ENCODE measurements around the gene SERPINE2.

The SERPINE2 gene

DNA sequence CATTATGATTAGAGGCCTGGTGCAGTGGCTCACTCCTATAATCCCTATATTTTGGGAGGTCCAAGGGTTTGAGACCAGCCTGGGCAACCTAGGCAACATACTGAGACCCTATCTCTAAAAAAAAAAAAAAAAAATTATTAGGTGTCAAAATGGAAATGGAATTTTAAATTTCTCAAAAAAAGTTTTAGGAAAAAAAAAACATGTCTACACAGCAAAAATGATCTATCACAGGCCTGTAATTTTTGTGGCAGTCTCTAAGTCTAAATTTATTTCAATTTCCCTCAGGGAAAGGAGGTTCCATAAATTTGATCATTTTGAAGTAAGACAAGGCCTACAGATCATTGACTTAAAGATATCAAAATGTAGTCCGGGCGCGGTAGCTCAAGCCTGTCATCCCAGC, 65.5 kb downstream of the SERPINE2 start:
- no peak for DNase-seq (ENCODE audit: low read depth in 2 of 2)

- DNase-seq (ENCODE audit: low read depth in 2 of 2) = no peak
Observed at GRCh38 chr2:223972656-223973102, 66.4 kb downstream of the SERPINE2 start.

DNA sequence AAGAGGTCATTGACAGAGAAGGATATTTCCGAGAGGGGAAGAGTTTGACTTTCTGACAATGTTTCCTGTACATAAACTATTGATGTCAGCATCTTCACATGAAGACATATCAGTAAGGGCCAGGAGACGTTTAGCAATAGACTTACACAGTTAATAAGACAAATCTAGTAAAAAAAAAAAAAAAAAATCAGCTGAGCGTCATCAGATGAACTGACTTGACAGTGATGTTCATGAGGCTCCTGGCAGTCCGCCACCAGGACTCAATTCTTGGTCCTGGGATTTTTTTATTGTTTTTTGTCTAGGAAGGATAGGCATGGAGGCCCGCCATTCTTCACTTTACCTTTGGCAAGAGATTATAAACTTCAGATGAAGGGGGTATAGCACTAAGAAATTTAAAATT, 67.4 kb downstream of the SERPINE2 start:
- no peak for DNase-seq (ENCODE audit: low read depth in 2 of 2)

DNA sequence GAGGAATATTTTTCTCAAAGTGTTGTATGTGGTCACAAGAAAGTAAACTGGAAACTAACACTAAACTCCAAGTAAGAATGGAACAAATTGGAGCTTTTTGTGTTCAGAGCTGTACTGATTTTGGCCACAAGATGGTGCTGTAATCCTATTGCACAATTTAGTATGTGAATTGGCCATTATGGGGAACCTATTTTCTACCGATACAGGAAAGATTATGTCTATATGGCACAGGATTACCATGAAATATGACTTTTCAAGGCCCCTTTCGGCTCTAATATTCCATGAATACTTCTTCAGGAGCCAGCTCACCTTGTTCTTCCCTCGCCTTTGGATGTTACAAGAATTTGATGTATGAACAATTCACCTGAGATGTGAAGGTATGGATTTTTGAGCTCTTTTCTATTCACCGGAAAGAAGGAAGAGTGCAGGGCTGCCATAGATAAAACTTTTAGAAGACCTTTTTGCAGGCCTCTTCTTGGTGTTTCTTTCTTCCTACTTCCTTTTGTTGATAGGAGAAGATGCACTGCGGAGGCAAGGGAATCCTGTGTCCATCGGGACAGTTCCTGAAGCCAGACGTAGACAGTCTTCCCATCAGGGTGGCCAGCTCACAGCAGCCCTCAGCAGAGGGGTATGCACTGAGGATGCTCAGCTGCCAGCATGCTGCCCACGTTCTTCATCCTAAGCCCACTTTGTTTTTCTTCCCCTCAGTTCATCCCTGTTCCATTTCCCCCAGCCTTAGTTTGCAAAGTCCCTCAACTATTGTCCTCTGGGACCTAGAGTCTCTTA, 68.5 kb downstream of the SERPINE2 start:
- peak; percentile 35 to 45 for DNase-seq (ENCODE audit: low read depth in 2 of 2)

- no peak for DNase-seq (ENCODE audit: low read depth in 2 of 2)
Observed at GRCh38 chr2:223969856-223970255, 69.2 kb downstream of the SERPINE2 start.

GRCh38 chr2:223969315-223969714, 69.8 kb downstream of the SERPINE2 start:
- DNase-seq (ENCODE audit: low read depth in 2 of 2) = no peak

- DNase-seq (ENCODE audit: low read depth in 2 of 2) = peak; percentile 60 to 63
Observed at GRCh38 chr2:223967981-223968380, 71.1 kb downstream of the SERPINE2 start.

DNA sequence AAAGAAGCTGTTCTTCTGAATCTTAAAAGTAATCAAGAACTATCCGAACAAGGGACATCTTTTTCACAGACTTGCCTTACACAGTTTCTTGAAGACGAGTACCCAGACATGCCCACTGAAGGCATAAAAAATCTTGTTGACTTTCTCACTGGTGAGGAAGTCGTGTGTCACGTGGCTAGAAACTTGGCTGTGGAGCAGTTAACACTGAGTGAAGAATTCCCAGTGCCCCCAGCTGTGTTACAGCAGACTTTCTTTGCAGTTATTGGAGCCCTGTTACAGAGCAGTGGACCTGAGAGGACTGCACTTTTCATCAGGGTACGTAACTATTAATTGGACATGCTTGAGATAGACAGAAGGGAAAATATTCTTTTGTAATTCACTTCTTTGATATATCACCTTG, 79.4 kb downstream of the SERPINE2 start:
- DNase-seq (ENCODE audit: low read depth in 2 of 2) = no peak

- DNase-seq (ENCODE audit: low read depth in 2 of 2) = peak; percentile 87 to 91
Observed at GRCh38 chr2:223957092-223957851, 81.8 kb downstream of the SERPINE2 start, which contains the start of gene MRPL44. Gene MRPL44, plus strand, starts transcription at chr2:223957463. Its CDS starts 10 bp downstream, at chr2:223957473.

DNA sequence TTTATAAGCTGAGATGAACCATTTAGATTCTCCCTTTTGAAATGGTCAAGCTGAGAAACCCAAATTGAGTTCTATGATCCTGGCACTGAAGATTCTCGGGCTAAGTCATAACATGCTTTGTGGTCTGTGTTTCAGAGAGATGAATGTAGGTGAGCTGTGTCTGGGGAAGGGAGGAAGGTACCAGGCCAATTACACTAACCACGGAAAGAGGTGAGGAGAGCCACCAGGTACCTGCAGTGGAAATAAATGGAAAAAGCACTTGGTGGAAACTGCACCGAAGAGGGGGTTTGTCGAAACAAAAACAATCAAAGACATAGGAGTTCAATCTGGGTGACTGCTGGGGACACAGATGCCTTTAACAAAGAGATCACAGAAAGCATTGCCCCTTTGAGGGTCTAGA, 82.8 kb downstream of the SERPINE2 start:
- no peak for DNase-seq (ENCODE audit: low read depth in 2 of 2)

GRCh38 chr2:223954401-223954800, 84.7 kb downstream of the SERPINE2 start:
- DNase-seq (ENCODE audit: low read depth in 2 of 2) = peak; percentile 49 to 55

DNA sequence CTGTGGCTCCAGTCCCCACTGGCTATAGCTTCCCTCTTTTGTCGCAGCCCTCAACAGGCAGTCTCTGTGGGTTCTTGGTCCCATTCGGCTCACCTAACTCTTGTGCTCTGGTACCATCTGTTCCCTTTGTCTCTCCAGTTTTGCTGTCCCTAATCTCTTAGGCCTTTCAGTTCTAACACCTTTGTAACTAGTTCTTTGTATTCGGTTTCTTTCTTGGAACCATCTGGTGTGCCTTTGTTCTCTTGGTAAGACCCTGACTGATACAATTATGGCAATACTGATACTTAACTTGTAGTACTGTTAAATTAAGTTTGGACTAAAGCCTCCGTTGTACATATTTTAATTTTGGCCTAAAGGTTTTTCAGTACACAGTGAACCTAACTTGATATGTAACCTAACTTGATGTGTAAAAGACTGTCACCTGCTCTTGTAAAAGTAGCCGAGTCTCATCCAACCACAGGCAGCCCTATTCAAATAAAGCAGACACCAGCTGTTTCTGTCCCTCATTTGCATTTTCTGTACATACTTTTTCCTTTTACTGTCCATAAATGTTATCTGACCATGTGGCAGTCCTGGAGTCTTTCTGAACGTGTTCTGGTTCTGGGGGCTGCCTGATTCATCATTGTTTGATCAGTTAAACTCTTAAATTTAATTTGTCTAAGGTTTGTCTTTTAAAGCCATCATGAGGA, 86.7 kb downstream of the SERPINE2 start:
- no peak for DNase-seq (ENCODE audit: low read depth in 2 of 2)

DNA sequence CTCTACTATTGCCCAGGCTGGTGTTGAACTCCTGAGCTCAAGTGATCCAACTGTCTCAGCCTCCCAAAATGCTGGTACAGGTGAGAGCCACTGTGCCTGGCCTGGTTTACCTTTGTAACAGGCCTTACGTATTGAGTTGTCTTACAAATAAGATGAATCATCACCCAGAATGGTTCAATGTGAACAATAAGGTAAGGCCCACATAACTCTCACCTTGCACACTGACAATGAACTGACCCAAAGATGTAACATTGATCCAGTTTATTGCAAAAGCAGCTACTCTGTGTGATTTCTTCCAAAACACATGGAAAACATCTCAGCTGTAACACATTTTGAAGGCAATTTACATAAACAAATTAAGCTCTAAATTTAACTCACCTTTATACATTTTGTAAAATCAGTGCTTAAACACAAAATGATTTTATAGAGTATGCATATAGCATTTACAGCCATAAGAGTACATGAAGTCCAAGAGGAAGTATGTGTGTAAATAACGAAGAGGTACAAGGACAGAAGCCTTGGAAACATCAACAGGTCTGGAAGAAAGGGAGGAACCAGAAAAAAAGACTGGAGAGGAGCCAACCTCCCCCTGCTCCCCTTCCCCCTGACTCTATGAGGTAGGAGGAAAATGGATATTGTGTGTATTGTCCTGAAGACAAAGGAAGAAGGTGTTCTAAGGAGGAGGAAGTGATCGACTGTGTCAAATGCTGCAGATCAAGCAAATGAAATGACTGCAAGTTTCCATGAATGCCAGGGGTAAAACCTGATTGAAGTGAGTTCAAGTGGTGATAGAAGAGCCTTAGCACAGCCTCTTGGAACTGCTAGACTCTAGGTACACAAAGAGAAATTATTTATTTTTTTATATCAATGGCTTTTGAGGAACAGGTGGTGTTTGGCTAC, 88.4 kb downstream of the SERPINE2 start:
- DNase-seq (ENCODE audit: low read depth in 2 of 2) = no peak

DNA sequence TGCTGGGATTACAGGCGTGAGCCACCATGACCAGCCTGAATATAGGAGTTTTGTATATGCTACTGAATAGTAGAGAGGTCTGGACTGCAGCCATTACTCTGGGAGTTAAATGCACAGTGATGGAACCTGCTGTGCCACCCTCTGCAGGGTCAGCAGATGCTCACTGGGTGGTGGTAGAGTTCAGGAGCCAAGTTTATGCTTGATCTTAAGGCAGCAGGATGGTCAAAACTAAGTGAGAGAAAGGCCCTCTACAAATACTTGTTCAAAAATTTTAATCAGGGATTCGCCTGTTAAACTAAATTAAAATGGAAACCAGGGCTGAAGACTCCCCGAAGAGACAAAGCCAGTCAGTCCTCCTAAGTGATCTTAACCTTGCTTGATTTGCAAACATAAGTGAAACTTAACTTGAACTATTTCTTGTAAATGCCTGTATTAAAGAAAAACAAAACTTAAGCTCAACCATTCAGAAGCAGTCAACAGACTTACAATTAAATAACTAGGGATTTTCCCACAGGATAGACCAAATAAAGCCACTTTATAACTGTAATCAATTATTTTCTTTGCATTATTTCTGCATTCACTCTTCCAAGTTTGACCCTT, 89.7 kb downstream of the SERPINE2 start:
- no peak for DNase-seq (ENCODE audit: low read depth in 2 of 2)

- DNase-seq (ENCODE audit: low read depth in 2 of 2) = no peak
Observed at GRCh38 chr2:223947711-223948205, 91.3 kb downstream of the SERPINE2 start.

GRCh38 chr2:223945755-223946154, 93.3 kb downstream of the SERPINE2 start:
- DNase-seq (ENCODE audit: low read depth in 2 of 2) = no peak

- DNase-seq (ENCODE audit: low read depth in 2 of 2) = peak; percentile 70 to 73
Observed at GRCh38 chr2:223944703-223945531, 94.2 kb downstream of the SERPINE2 start, which contains the start of gene WDFY1. Gene WDFY1, minus strand, starts transcription at chr2:223945335. Its CDS starts 51 bp downstream, at chr2:223945284.

GRCh38 chr2:223944166-223944702, 94.9 kb downstream of the SERPINE2 start:
- DNase-seq (ENCODE audit: low read depth in 2 of 2) = no peak

- peak; percentile 30 to 36 for DNase-seq (ENCODE audit: low read depth in 2 of 2)
Observed at GRCh38 chr2:223943561-223944008, 95.5 kb downstream of the SERPINE2 start.
